Measurements from ENCODE around the gene UBP1.

GRCh38 chr3:33440328-33441224, at the start of gene UBP1:
- TF ChIP-seq CTCF (IDR thresholded peaks at IDR 0.05): no peak
- no peak for TF ChIP-seq POLR2A (IDR thresholded peaks at IDR 0.05)
